GM12801 (cell line): Measurements from ENCODE around the gene ABCC3.

Source experiments
- CTCF ChIP-seq: IDR thresholded peaks from one replicate; pipeline ENCODE4 v1.5.1; 2011; ENCODE audit warnings: control low read depth; ENCODE audit not compliant: insufficient read length; ENCODE audit errors: extremely low read depth

The ABCC3 gene

GRCh38 chr17:50731575-50732460 lies 97.1 kb downstream of the ABCC3 start:
- no peak for TF ChIP-seq CTCF

- TF ChIP-seq CTCF, result no peak
These were observed 100.6 kb downstream of the ABCC3 start for GRCh38 chr17:50735287-50735686.

- no peak for TF ChIP-seq CTCF
These were observed 102.5 kb downstream of the ABCC3 start for GRCh38 chr17:50737118-50737698.

GRCh38 chr17:50739098-50739497 lies 104.4 kb downstream of the ABCC3 start:
- no peak for TF ChIP-seq CTCF
